Neural cell (in vitro differentiated cells): ENCODE measurements around the gene RHOBTB3. TPM values are rescaled to one million over a fixed set of nuclear protein-coding genes. Genes with fewer than 3 reads are reported as not detected.

ENCODE experiments used
- H2AFZ ChIP-seq: fragments of 200-600, 300-800 bp; sonication (generic), shearing (Covaris generic); 2 replicates; pipeline ENCODE4 v1.6.0; 2014; ENCODE audit warnings: low read depth, mild to moderate bottlenecking, antibody characterized with exemption, low read length, moderate library complexity
- H3F3A ChIP-seq: fragments of 200-600 bp; shearing (Covaris generic); 2 replicates; pipeline ENCODE4 v1.6.1; 2016; ENCODE audit warnings: mild to moderate bottlenecking, moderate library complexity, mixed read lengths, antibody characterized with exemption, low read length; ENCODE audit not compliant: insufficient read depth, poor library complexity, severe bottlenecking
- H3K27ac ChIP-seq: fragments of 200-600, 300-800 bp; sonication (generic), shearing (Covaris generic); 2 replicates; pipeline ENCODE4 v1.5.1; 2014; ENCODE audit warnings: mild to moderate bottlenecking, low read length, moderate library complexity
- H3K27me3 ChIP-seq: fragments of 300-800, 200-600 bp; sonication (generic), shearing (Covaris generic); 2 replicates; pipeline ENCODE4 v1.6.0; 2014; ENCODE audit warnings: mild to moderate bottlenecking, low read depth, low read length, moderate library complexity; ENCODE audit not compliant: insufficient read depth
- H3K36me3 ChIP-seq: fragments of 300-800, 200-600 bp; sonication (generic), shearing (Covaris generic); 2 replicates; pipeline ENCODE4 v1.5.1; 2014; ENCODE audit warnings: mild to moderate bottlenecking, antibody characterized with exemption, low read length, moderate library complexity; ENCODE audit not compliant: insufficient read depth
- H3K4me2 ChIP-seq: fragments of 300-800, 200-600 bp; sonication (generic), shearing (Covaris generic); 2 replicates; pipeline ENCODE4 v1.6.0; 2014; ENCODE audit warnings: mild to moderate bottlenecking, low read length
- H3K4me3 ChIP-seq: fragments of 300-800, 200-600 bp; sonication (generic), shearing (Covaris generic); 2 replicates; pipeline ENCODE4 v1.5.1; 2014; ENCODE audit warnings: mild to moderate bottlenecking, low read length, moderate library complexity
- H3K79me2 ChIP-seq: fragments of 200-600 bp; shearing (Covaris generic); replicated peaks from 2 replicates; pipeline ENCODE4 v1.6.0; 2014; ENCODE audit warnings: mild to moderate bottlenecking, low read length, moderate library complexity; ENCODE audit not compliant: insufficient read depth
- H3K9ac ChIP-seq: fragments of 300-800, 200-600 bp; sonication (generic), shearing (Covaris generic); 2 replicates; pipeline ENCODE4 v1.6.1; 2016; ENCODE audit warnings: mild to moderate bottlenecking, low read length, mixed read lengths
- H3K9me2 ChIP-seq: fragments of 200-600 bp; shearing (Covaris generic); 2 replicates; pipeline ENCODE4 v1.6.1; 2016; ENCODE audit warnings: mild to moderate bottlenecking, low read length, mixed read lengths; ENCODE audit not compliant: insufficient read depth
- H3K9me3 ChIP-seq: fragments of 200-600, 300-800 bp; sonication (generic), shearing (Covaris generic); 2 replicates; pipeline ENCODE4 v1.6.1; 2016; ENCODE audit warnings: mild to moderate bottlenecking, mixed run types, low read length, moderate library complexity, mixed read lengths
- H4K20me1 ChIP-seq: fragments of 200-600 bp; shearing (Covaris generic); 2 replicates; pipeline ENCODE4 v1.6.1; 2016; ENCODE audit warnings: mild to moderate bottlenecking, mixed run types; ENCODE audit not compliant: insufficient read depth
- EP300 ChIP-seq: fragments of 450-650 bp; conservative IDR thresholded peaks from 2 replicates; pipeline ENCODE4 v1.6.1; 2014; ENCODE audit warnings: antibody characterized with exemption, mild to moderate bottlenecking, moderate library complexity; ENCODE audit not compliant: poor library complexity, severe bottlenecking
- EZH2 ChIP-seq: fragments of 200-600, 300-800 bp; shearing (Covaris generic), sonication (generic); IDR thresholded peaks from 2 replicates; pipeline ENCODE4 v1.6.1; 2014; ENCODE audit warnings: antibody characterized with exemption, low read length, borderline replicate concordance, mild to moderate bottlenecking; ENCODE audit not compliant: insufficient read depth, poor library complexity, severe bottlenecking
- MXI1 ChIP-seq: fragments of 450-650 bp; conservative IDR thresholded peaks from 2 replicates; pipeline ENCODE4 v1.6.1; 2014; ENCODE audit warnings: antibody characterized with exemption, mild to moderate bottlenecking; ENCODE audit not compliant: poor library complexity, severe bottlenecking
- POLR2AphosphoS5 ChIP-seq: IDR thresholded peaks from 2 replicates; pipeline ENCODE4 v1.6.1; 2012
- RAD21 ChIP-seq: fragments of 450-650 bp; conservative IDR thresholded peaks from 2 replicates; pipeline ENCODE4 v1.6.1; 2014; ENCODE audit warnings: antibody characterized with exemption, mild to moderate bottlenecking, moderate library complexity
- REST ChIP-seq: IDR thresholded peaks from 2 replicates; pipeline ENCODE4 v1.6.1; 2012; ENCODE audit warnings: borderline replicate concordance
- SMC3 ChIP-seq: fragments of 450-650 bp; conservative IDR thresholded peaks from 2 replicates; pipeline ENCODE4 v1.6.1; 2014; ENCODE audit warnings: antibody characterized with exemption, mild to moderate bottlenecking, moderate library complexity; ENCODE audit not compliant: poor library complexity
- TAF1 ChIP-seq: IDR thresholded peaks from 2 replicates; pipeline ENCODE4 v1.6.1; 2012; ENCODE audit warnings: low read depth
- polyA plus RNA-seq: library from polyadenylated mRNA; depleted of rRNA; stranded (reverse); fragments of >200 nt; gene quantifications from 2 replicates; pipeline ENCODE4 v1.2.3, GENCODE V29; 2014
- TF ChIP-seq, protein P1 (sequence below): fragments of 450-650 bp; IDR thresholded peaks from 2 replicates; pipeline ENCODE4 v1.5.1; 2014; ENCODE audit warnings: antibody characterized with exemption, mild to moderate bottlenecking, moderate library complexity; ENCODE audit not compliant: poor library complexity, severe bottlenecking

The RHOBTB3 gene
- polyA plus RNA-seq, 1 donor from 2014 or later: 99.4 TPM

DNA sequence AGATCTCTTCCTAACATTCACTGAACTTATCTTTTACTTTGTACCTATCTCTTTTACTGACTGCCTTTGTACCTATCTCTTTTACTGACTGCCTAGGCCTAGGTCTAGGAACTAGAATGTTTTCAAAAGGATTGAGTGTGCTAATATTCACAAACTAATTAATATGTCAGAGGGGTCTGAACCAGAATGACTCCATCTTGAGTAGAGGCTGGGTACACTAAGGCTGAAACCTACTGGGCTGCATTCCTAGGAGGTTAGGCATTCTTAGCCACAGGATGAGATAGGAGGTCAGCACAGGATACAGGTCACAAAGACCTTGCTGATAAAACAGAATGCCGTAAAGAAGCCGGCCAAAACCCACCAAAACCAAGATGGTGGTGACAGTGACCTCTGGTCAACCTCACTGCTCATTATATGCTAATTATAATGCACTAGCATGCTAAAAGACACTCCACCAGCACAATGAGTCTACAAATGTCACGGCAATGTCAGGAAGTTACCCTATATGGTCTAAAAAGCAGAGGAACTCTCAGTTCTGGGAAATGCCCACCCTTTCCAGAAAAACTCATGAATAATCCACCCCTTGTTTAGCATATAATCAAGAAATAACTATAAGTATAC, 2.5 kb upstream of the RHOBTB3 start:
- Histone ChIP-seq H3K9me3 (no peaks in the 10 kb centered on the region), H3K36me3 (no peaks in the 10 kb centered on the region), H3F3A (no peaks in the 10 kb centered on the region), H4K20me1 (no peaks in the 10 kb centered on the region), H3K4me2 (no peak overlapping the region), H3K9ac (no peak overlapping the region), H2AFZ (no peak overlapping the region), H3K79me2 (peaks cover 12% of the 10 kb centered on the region), H3K4me3 (no peak overlapping the region), H3K27me3 (peaks cover 31% of the 10 kb centered on the region), H3K9me2 (no peaks in the 10 kb centered on the region), H3K27ac (no peak overlapping the region)
- no peak for TF ChIP-seq MXI1
- TF ChIP-seq, protein P1, sequence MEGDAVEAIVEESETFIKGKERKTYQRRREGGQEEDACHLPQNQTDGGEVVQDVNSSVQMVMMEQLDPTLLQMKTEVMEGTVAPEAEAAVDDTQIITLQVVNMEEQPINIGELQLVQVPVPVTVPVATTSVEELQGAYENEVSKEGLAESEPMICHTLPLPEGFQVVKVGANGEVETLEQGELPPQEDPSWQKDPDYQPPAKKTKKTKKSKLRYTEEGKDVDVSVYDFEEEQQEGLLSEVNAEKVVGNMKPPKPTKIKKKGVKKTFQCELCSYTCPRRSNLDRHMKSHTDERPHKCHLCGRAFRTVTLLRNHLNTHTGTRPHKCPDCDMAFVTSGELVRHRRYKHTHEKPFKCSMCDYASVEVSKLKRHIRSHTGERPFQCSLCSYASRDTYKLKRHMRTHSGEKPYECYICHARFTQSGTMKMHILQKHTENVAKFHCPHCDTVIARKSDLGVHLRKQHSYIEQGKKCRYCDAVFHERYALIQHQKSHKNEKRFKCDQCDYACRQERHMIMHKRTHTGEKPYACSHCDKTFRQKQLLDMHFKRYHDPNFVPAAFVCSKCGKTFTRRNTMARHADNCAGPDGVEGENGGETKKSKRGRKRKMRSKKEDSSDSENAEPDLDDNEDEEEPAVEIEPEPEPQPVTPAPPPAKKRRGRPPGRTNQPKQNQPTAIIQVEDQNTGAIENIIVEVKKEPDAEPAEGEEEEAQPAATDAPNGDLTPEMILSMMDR: no peak
- TF ChIP-seq EP300: no peak
- no peak for TF ChIP-seq POLR2AphosphoS5
- no peak for TF ChIP-seq TAF1
- TF ChIP-seq EZH2: no peak
- no peak for TF ChIP-seq SMC3
- no peak for TF ChIP-seq REST
- no peak for TF ChIP-seq RAD21

GRCh38 chr5:95729115-95730010, 1.8 kb upstream of the RHOBTB3 start:
- H3K9me3 ChIP-seq: no peaks in the 10 kb centered on the region
- no peak overlapping the region for H2AFZ ChIP-seq
- no peaks in the 10 kb centered on the region for H3F3A ChIP-seq
- peaks cover 12% of the 10 kb centered on the region for H3K79me2 ChIP-seq
- H3K27ac ChIP-seq: no peak overlapping the region
- H3K4me2 ChIP-seq: no peak overlapping the region
- no peaks in the 10 kb centered on the region for H3K36me3 ChIP-seq
- no peaks in the 10 kb centered on the region for H3K9me2 ChIP-seq
- no peak overlapping the region for H3K9ac ChIP-seq
- peaks cover 38% of the 10 kb centered on the region for H3K27me3 ChIP-seq
- TF ChIP-seq TAF1 (no peak), POLR2AphosphoS5 (no peak), RAD21 (no peak), EP300 (no peak), REST (no peak), SMC3 (no peak), MXI1 (no peak), EZH2 (no peak)
- TF ChIP-seq, protein P1: no peak
- H4K20me1 ChIP-seq: no peaks in the 10 kb centered on the region
- no peak overlapping the region for H3K4me3 ChIP-seq
